Smooth muscle cell (in vitro differentiated cells): Measurements from ENCODE around the gene ZSCAN25. TPM values are rescaled to one million over a fixed set of nuclear protein-coding genes. Genes with fewer than 3 reads are reported as not detected.

Experiments used
- DNase-seq: peaks from one replicate; lab custom pipeline; 2025; ENCODE audit not compliant: unreplicated experiment; lab: John Stamatoyannopoulos, UW
- H2AFZ ChIP-seq: fragments of 200-600 bp; sonication (generic); 2 replicates; pipeline ENCODE4 v1.6.0; 2016; ENCODE audit warnings: antibody characterized with exemption, low read depth, mild to moderate bottlenecking
- H3F3A ChIP-seq: fragments of 200-600 bp; sonication (generic); 2 replicates; pipeline ENCODE4 v1.6.0; 2017; ENCODE audit warnings: antibody characterized with exemption, low read depth
- H3K27ac ChIP-seq: fragments of 200-600 bp; sonication (generic); 2 replicates; pipeline ENCODE4 v1.5.1; 2016; ENCODE audit warnings: low read depth, mild to moderate bottlenecking
- H3K27me3 ChIP-seq: fragments of 200-600 bp; sonication (generic); 2 replicates; pipeline ENCODE4 v1.6.1; 2016; ENCODE audit warnings: low read depth, mild to moderate bottlenecking
- H3K36me3 ChIP-seq: fragments of 200-600 bp; sonication (generic); 2 replicates; pipeline ENCODE4 v1.5.1; 2016; ENCODE audit warnings: low read depth
- H3K4me1 ChIP-seq: fragments of 200-600 bp; sonication (generic); 2 replicates; pipeline ENCODE4 v1.5.1; 2016; ENCODE audit warnings: low read depth
- H3K4me2 ChIP-seq: fragments of 200-600 bp; sonication (generic); 2 replicates; pipeline ENCODE4 v1.6.0; 2016; ENCODE audit warnings: mild to moderate bottlenecking
- H3K4me3 ChIP-seq: fragments of 200-600 bp; sonication (generic); 2 replicates; pipeline ENCODE4 v1.5.1; 2016; ENCODE audit warnings: mild to moderate bottlenecking
- H3K79me2 ChIP-seq: fragments of 200-600 bp; sonication (generic); 2 replicates; pipeline ENCODE4 v1.6.0; 2016; ENCODE audit warnings: low read depth, mild to moderate bottlenecking
- H3K9ac ChIP-seq: fragments of 200-600 bp; sonication (generic); 2 replicates; pipeline ENCODE4 v1.6.0; 2016; ENCODE audit warnings: low read depth
- H3K9me3 ChIP-seq: fragments of 200-600 bp; sonication (generic); replicated peaks from 2 replicates; pipeline ENCODE4 v1.5.1; 2016; ENCODE audit warnings: low read depth
- H4K20me1 ChIP-seq: fragments of 200-600 bp; sonication (generic); 2 replicates; pipeline ENCODE4 v1.6.0; 2016; ENCODE audit warnings: low read depth
- WGBS: methylation state at CpG from one replicate; pipeline ENCODE4 v1.1.7; 2016; ENCODE audit warnings: low lambda C conversion rate; 5-methylcytosine and 5-hydroxymethylcytosine counted together
- polyA plus RNA-seq: library from polyadenylated mRNA; unstranded; fragments of >200 nt; fragmentation: Nextera tagmentation; extraction: Ambion mirVana; gene quantifications from 2 replicates; pipeline ENCODE4 v1.2.1, GENCODE V29; 2016
- total RNA-seq: library from RNA; depleted of rRNA; stranded (reverse); fragments of >200 nt; gene quantifications from 2 replicates; pipeline ENCODE4 v1.2.3, GENCODE V29; 2014
- TF ChIP-seq, protein P1 (sequence below): fragments of 200-600 bp; sonication (generic); IDR thresholded peaks from 2 replicates; pipeline ENCODE4 v1.5.1; 2017; ENCODE audit warnings: borderline replicate concordance, mild to moderate bottlenecking, antibody characterized with exemption; ENCODE audit not compliant: insufficient read depth, poor library complexity, severe bottlenecking

Gene ZSCAN25
- total and polyA plus RNA-seq, 2 experiments from 2014 or later: 6.2 to 8.0 TPM

- Histone ChIP-seq H3K4me3 (no peak overlapping the region), H3K4me1 (no peaks in the 10 kb centered on the region), H3K4me2 (no peak overlapping the region), H3K9me3 (no peaks in the 10 kb centered on the region), H3K9ac (no peak overlapping the region), H3F3A (no peaks in the 10 kb centered on the region), H3K79me2 (no peaks in the 10 kb centered on the region), H3K36me3 (no peaks in the 10 kb centered on the region), H4K20me1 (no peaks in the 10 kb centered on the region), H3K27me3 (no peaks in the 10 kb centered on the region), H2AFZ (no peak overlapping the region), H3K27ac (no peak overlapping the region)
- no peak for DNase-seq
- 94% methylated on average over 7 of the region's 7 CpGs for WGBS
- TF ChIP-seq, protein P1, sequence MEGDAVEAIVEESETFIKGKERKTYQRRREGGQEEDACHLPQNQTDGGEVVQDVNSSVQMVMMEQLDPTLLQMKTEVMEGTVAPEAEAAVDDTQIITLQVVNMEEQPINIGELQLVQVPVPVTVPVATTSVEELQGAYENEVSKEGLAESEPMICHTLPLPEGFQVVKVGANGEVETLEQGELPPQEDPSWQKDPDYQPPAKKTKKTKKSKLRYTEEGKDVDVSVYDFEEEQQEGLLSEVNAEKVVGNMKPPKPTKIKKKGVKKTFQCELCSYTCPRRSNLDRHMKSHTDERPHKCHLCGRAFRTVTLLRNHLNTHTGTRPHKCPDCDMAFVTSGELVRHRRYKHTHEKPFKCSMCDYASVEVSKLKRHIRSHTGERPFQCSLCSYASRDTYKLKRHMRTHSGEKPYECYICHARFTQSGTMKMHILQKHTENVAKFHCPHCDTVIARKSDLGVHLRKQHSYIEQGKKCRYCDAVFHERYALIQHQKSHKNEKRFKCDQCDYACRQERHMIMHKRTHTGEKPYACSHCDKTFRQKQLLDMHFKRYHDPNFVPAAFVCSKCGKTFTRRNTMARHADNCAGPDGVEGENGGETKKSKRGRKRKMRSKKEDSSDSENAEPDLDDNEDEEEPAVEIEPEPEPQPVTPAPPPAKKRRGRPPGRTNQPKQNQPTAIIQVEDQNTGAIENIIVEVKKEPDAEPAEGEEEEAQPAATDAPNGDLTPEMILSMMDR: no peak
Observed at GRCh38 chr7:99605527-99605926, 11.2 kb upstream of the ZSCAN25 start.

GRCh38 chr7:99606531-99606930, 10.2 kb upstream of the ZSCAN25 start:
- no peak for DNase-seq

DNA sequence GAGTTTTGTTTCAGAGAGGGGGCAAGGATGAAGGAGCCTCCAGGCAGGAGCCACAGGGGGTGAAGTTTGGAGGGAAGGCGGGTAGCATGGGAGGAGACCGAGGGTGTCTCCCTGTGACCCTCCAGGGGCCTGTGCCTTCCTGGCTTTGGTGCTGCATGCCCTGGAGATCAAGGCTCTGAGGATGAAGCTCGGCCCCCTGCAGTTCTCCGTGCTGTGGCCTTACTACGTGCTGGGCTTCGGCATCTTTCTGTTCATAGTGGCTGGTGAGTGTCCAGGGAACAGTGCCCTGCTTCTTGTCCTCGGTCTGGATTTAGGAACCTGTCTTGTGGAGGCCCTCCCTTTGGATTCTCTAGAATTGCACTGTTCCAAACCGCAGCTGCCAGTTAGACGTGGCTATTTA, 9.2 kb upstream of the ZSCAN25 start:
- Histone ChIP-seq H3K27me3 (no peaks in the 10 kb centered on the region), H4K20me1 (no peaks in the 10 kb centered on the region), H3K4me3 (no peak overlapping the region), H3K4me1 (no peaks in the 10 kb centered on the region), H3K4me2 (no peak overlapping the region), H3K9me3 (no peaks in the 10 kb centered on the region), H3K27ac (no peak overlapping the region), H3K9ac (no peak overlapping the region), H3F3A (no peaks in the 10 kb centered on the region), H3K79me2 (no peaks in the 10 kb centered on the region), H2AFZ (no peak overlapping the region), H3K36me3 (no peaks in the 10 kb centered on the region)
- WGBS: 79% methylated on average over 9 of the region's 9 CpGs
- DNase-seq: no peak
- TF ChIP-seq, protein P1: no peak

More at GRCh38 chr7:99606531-99606930, 10.2 kb upstream of the ZSCAN25 start:
- Histone ChIP-seq H3F3A (no peaks in the 10 kb centered on the region), H2AFZ (no peak overlapping the region), H3K36me3 (no peaks in the 10 kb centered on the region), H3K4me2 (no peak overlapping the region), H3K79me2 (no peaks in the 10 kb centered on the region), H3K9ac (no peak overlapping the region), H4K20me1 (no peaks in the 10 kb centered on the region), H3K27me3 (no peaks in the 10 kb centered on the region), H3K4me3 (no peak overlapping the region), H3K9me3 (no peaks in the 10 kb centered on the region), H3K4me1 (no peaks in the 10 kb centered on the region), H3K27ac (no peak overlapping the region)
- WGBS: 87% methylated on average over 8 of the region's 8 CpGs
- TF ChIP-seq, protein P1: no peak

DNA sequence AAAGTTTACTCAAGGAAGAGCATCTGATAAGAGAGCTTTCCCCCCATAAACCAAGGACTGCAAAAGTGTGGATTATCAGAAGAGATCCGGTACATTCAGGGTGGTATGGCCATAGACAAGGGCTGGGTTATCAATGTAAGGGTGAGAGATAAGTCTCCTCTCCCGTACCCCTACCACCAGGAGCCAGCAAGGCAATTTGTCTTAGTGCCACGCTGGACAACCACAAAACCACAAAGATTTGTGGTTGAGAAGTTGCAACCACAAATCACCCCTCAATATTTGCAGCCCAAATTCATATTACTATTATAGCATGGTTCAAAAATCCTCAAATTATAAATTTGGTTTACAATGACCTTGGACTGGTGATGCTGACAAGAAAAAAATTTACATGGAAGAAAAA, 2.3 kb upstream of the ZSCAN25 start:
- no peaks in the 10 kb centered on the region for H3K27me3 ChIP-seq
- H3K4me3 ChIP-seq: no peak overlapping the region
- H3K9ac ChIP-seq: no peak overlapping the region
- peaks cover 9% of the 10 kb centered on the region for H3K4me1 ChIP-seq
- no peaks in the 10 kb centered on the region for H3F3A ChIP-seq
- H3K9me3 ChIP-seq: no peaks in the 10 kb centered on the region
- 69% methylated on average over 3 of the region's 3 CpGs for WGBS
- no peaks in the 10 kb centered on the region for H3K36me3 ChIP-seq
- DNase-seq: no peak
- TF ChIP-seq, protein P1: no peak
- no peaks in the 10 kb centered on the region for H4K20me1 ChIP-seq
- no peak overlapping the region for H2AFZ ChIP-seq
- H3K27ac ChIP-seq: no peak overlapping the region
- peaks cover 13% of the 10 kb centered on the region for H3K79me2 ChIP-seq
- H3K4me2 ChIP-seq: no peak overlapping the region
